ENCODE results near the gene FMO2.
A peak's percentile ranks its signal among the peaks of the same experiment; 100 is the strongest.

Gene FMO2

GRCh38 chr1:171251952-171252300 is 66.8 kb downstream of the FMO2 start:
- Mint-ChIP-seq H3K9me3 (no peaks in the 10 kb centered on the region), H3K4me1 (ENCODE audit: low read depth) (peaks cover 9% of the 10 kb centered on the region), H3K27ac (no peak overlapping the region), H3K36me3 (ENCODE audit: low read depth) (no peaks in the 10 kb centered on the region), H3K4me3 (peak overlapping the region; percentile 80), H3K27me3 (peaks cover 56% of the 10 kb centered on the region)
- no peak for DNase-seq

GRCh38 chr1:171252482-171252881 is 67.4 kb downstream of the FMO2 start:
- DNase-seq, result no peak

GRCh38 chr1:171254859-171255258 is 69.8 kb downstream of the FMO2 start:
- no peaks in the 10 kb centered on the region for H3K9me3 Mint-ChIP-seq
- H3K27me3 Mint-ChIP-seq, result peaks cover 41% of the 10 kb centered on the region
- no peak overlapping the region for H3K4me3 Mint-ChIP-seq
- H3K27ac Mint-ChIP-seq, result no peak overlapping the region
- no peaks in the 10 kb centered on the region for H3K36me3 Mint-ChIP-seq (ENCODE audit: low read depth)
- DNase-seq, result no peak
- H3K4me1 Mint-ChIP-seq (ENCODE audit: low read depth), result peaks cover 9% of the 10 kb centered on the region

More at GRCh38 chr1:171252482-171252881, 67.4 kb downstream of the FMO2 start:
- peak overlapping the region; percentile 26 for H3K4me3 Mint-ChIP-seq
- peaks cover 9% of the 10 kb centered on the region for H3K4me1 Mint-ChIP-seq (ENCODE audit: low read depth)
- no peak overlapping the region for H3K27ac Mint-ChIP-seq
- H3K36me3 Mint-ChIP-seq (ENCODE audit: low read depth), result no peaks in the 10 kb centered on the region
- no peaks in the 10 kb centered on the region for H3K9me3 Mint-ChIP-seq
- peaks cover 55% of the 10 kb centered on the region for H3K27me3 Mint-ChIP-seq

- DNase-seq, result no peak
- Mint-ChIP-seq H3K4me1 (ENCODE audit: low read depth) (peaks cover 6% of the 10 kb centered on the region), H3K27me3 (peaks cover 28% of the 10 kb centered on the region), H3K36me3 (ENCODE audit: low read depth) (no peaks in the 10 kb centered on the region), H3K27ac (no peak overlapping the region), H3K9me3 (no peaks in the 10 kb centered on the region), H3K4me3 (no peak overlapping the region)
Measured at GRCh38 chr1:171256940-171257606, 72.0 kb downstream of the FMO2 start.

GRCh38 chr1:171257607-171258076 is 72.5 kb downstream of the FMO2 start:
- DNase-seq, result no peak
- no peak overlapping the region for H3K4me3 Mint-ChIP-seq
- H3K27ac Mint-ChIP-seq, result no peak overlapping the region
- no peaks in the 10 kb centered on the region for H3K9me3 Mint-ChIP-seq
- no peaks in the 10 kb centered on the region for H3K36me3 Mint-ChIP-seq (ENCODE audit: low read depth)
- H3K4me1 Mint-ChIP-seq (ENCODE audit: low read depth), result peaks cover 2% of the 10 kb centered on the region
- H3K27me3 Mint-ChIP-seq, result peaks cover 22% of the 10 kb centered on the region

- DNase-seq, result no peak
- H3K4me3 Mint-ChIP-seq, result no peak overlapping the region
Measured at GRCh38 chr1:171258429-171258828, 73.3 kb downstream of the FMO2 start.

GRCh38 chr1:171258943-171259342 is 73.8 kb downstream of the FMO2 start:
- H3K9me3 Mint-ChIP-seq, result no peaks in the 10 kb centered on the region
- H3K36me3 Mint-ChIP-seq (ENCODE audit: low read depth), result no peaks in the 10 kb centered on the region
- H3K27ac Mint-ChIP-seq, result no peak overlapping the region
- DNase-seq, result no peak
- peaks cover 14% of the 10 kb centered on the region for H3K27me3 Mint-ChIP-seq
- H3K4me3 Mint-ChIP-seq, result no peak overlapping the region
- H3K4me1 Mint-ChIP-seq (ENCODE audit: low read depth), result no peaks in the 10 kb centered on the region

More at GRCh38 chr1:171258429-171258828, 73.3 kb downstream of the FMO2 start:
- Mint-ChIP-seq H3K27ac (no peak overlapping the region), H3K9me3 (no peaks in the 10 kb centered on the region), H3K4me1 (ENCODE audit: low read depth) (no peaks in the 10 kb centered on the region), H3K36me3 (ENCODE audit: low read depth) (no peaks in the 10 kb centered on the region), H3K27me3 (peaks cover 16% of the 10 kb centered on the region)
